HepG2 (cell line): ENCODE data around the gene ADCY1. TPM values are rescaled to one million over a fixed set of nuclear protein-coding genes. Genes with fewer than 3 reads are reported as not detected.

Experiments used
- BRCA1 ChIP-seq: sonication (generic); formaldehyde crosslinking; IDR thresholded peaks from 2 replicates; pipeline ENCODE4 v1.4.0; 2020; ENCODE audit warnings: missing genetic modification reagents
- GATAD1 ChIP-seq: IDR thresholded peaks from 2 replicates; pipeline ENCODE4 v1.6.1; 2016; ENCODE audit warnings: missing genetic modification reagents, missing compliant biosample characterization
- GATAD2A ChIP-seq: IDR thresholded peaks from 2 replicates; pipeline ENCODE4 v1.6.1; 2016
- HOXA7 ChIP-seq: sonication (generic); formaldehyde crosslinking; IDR thresholded peaks from 2 replicates; pipeline ENCODE4 v1.8.1; 2022; ENCODE audit warnings: mild to moderate bottlenecking, missing genetic modification reagents, moderate library complexity
- ISX ChIP-seq: sonication (generic); formaldehyde crosslinking; conservative IDR thresholded peaks from 2 replicates; pipeline ENCODE4 v1.5.0; 2020; ENCODE audit warnings: missing genetic modification reagents
- NCOA1 ChIP-seq: sonication (generic); formaldehyde crosslinking; IDR thresholded peaks from 2 replicates; pipeline ENCODE4 v1.9.0; 2021; ENCODE audit warnings: missing genetic modification reagents
- PAF1 ChIP-seq: IDR thresholded peaks from 2 replicates; pipeline ENCODE4 v1.6.1; 2016; ENCODE audit warnings: missing genetic modification reagents, missing compliant biosample characterization
- POGK ChIP-seq: sonication (generic); formaldehyde crosslinking; conservative IDR thresholded peaks from 2 replicates; pipeline ENCODE4 v1.8.0; 2022; ENCODE audit warnings: mild to moderate bottlenecking, moderate library complexity, missing genetic modification reagents
- REST ChIP-seq, 2 experiments: IDR thresholded peaks; 2 replicates each; pipeline ENCODE4 v1.6.1; 2011 to 2012; ENCODE audit warnings: low read length in 2 of 2, borderline replicate concordance in 1 of 2, low read depth in 1 of 2, mild to moderate bottlenecking in 1 of 2, moderate library complexity in 1 of 2
- SIN3B ChIP-seq: fragments of 150-350 bp; IDR thresholded peaks from 2 replicates; pipeline ENCODE4 v1.6.1; 2014; ENCODE audit warnings: low read length
- SMC3 ChIP-seq: IDR thresholded peaks from 2 replicates; pipeline ENCODE4 v1.6.1; 2011; ENCODE audit warnings: low read length, improper control_type of control experiment
- SRF ChIP-seq: IDR thresholded peaks from 2 replicates; pipeline ENCODE4 v1.6.1; 2011; ENCODE audit warnings: mild to moderate bottlenecking, low read depth, low read length, moderate library complexity
- ZBTB7A ChIP-seq: sonication (generic); formaldehyde crosslinking; IDR thresholded peaks from 2 replicates; pipeline ENCODE4 v1.8.0; 2022; ENCODE audit warnings: mild to moderate bottlenecking, missing genetic modification reagents
- ZNF20 ChIP-seq: sonication (generic); formaldehyde crosslinking; IDR thresholded peaks from 2 replicates; pipeline ENCODE4 v1.4.0; 2020; ENCODE audit warnings: mild to moderate bottlenecking, moderate library complexity, missing genetic modification reagents
- ZNF281 ChIP-seq: sonication (generic); formaldehyde crosslinking; IDR thresholded peaks from 2 replicates; pipeline ENCODE4 v1.4.0; 2020; ENCODE audit warnings: missing genetic modification reagents, borderline replicate concordance
- ZNF549 ChIP-seq: sonication (generic); formaldehyde crosslinking; IDR thresholded peaks from 2 replicates; pipeline ENCODE4 v1.5.0; 2020; ENCODE audit warnings: missing genetic modification reagents
- polyA plus RNA-seq, 8 experiments: library from polyadenylated mRNA; depleted of rRNA in 3 of 8; stranded (reverse) in 7 of 8; unstranded in 1 of 8; fragments of >200 nt; fragmentation: Illumina TruSeq in 4 of 8; extraction: Trizol in 4 of 8; gene quantifications; 2 replicates each; pipeline versions ENCODE4 v1.2.1 to v1.2.3, GENCODE V29; 2011 to 2016; ENCODE audit warnings: low read depth in 4 of 8, missing spikeins in 1 of 8, mixed read lengths in 1 of 8; ENCODE audit not compliant: insufficient read depth in 1 of 8
- total RNA-seq, 5 experiments: library from RNA; depleted of rRNA; stranded (reverse); fragments of >200 nt; fragmentation: Illumina TruSeq; extraction: Trizol; gene quantifications; 2 replicates each; pipeline ENCODE4 v1.2.3, GENCODE V29; 2016; ENCODE audit warnings: low read depth in 1 of 5
- TF ChIP-seq, protein P1 (sequence below): sonication (generic); formaldehyde crosslinking; IDR thresholded peaks from 2 replicates; pipeline ENCODE4 v1.4.0; 2020; ENCODE audit warnings: missing genetic modification reagents
- TF ChIP-seq, protein P2 (sequence below): sonication (generic); formaldehyde crosslinking; IDR thresholded peaks from 2 replicates; pipeline ENCODE4 v1.8.0; 2022; ENCODE audit warnings: missing genetic modification reagents, mild to moderate bottlenecking, inconsistent platforms, borderline replicate concordance

The ADCY1 gene
- total and polyA plus RNA-seq, 2 of the 13 experiments (the other 11 are each of a cell fraction or from before 2014, with no cell fraction given), result 0.80 to 1.2 TPM

DNA sequence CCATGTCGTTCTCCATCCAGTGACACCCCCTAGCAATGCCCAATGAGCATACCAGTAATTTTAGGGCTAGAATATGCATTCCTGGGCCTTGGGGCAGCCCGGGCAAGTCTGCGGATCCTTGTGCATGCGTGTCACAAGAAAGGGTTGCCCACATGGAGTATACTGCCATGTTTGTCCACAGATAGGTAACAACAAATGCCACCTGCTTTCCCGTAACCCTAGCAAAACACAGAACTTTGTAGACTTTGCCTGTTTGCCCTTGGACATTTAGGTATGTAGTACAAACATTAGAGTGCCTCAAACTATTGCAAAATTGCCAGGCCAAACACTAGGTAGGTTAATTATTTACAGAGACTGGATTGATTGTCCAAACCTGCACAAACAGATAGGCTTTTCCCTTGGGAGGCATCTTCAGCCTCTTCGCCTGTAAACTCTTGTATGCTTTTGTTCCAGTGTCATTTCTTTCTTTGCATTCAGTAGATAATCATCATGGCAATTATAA lies 117.0 kb downstream of the ADCY1 start (continued):
- TF ChIP-seq POGK (CRISPR knock-in tag), result peak; percentile 95
- TF ChIP-seq SMC3, result peak; percentile 42
- TF ChIP-seq ZNF281 (CRISPR knock-in tag), result peak; percentile 75; the same call in 1 of the 2 replicates
- no peak for TF ChIP-seq ISX (CRISPR knock-in tag)
- peak in 1 of 2 experiments; percentile 67; a peak in 2 of 4 replicates for TF ChIP-seq REST (IDR thresholded peaks at IDR 0.05; ENCODE audit: borderline replicate concordance in 1 of 2, low read depth in 1 of 2, low read length in 2 of 2)
- no peak for TF ChIP-seq ZNF20 (CRISPR knock-in tag)
- no peak for TF ChIP-seq PAF1 (CRISPR knock-in tag)
- TF ChIP-seq BRCA1 (CRISPR knock-in tag), result 0 out of 2 replicates have a peak, but pooled peaks have one; percentile 54
- peak; percentile 77; the same call in 1 of the 2 replicates for TF ChIP-seq GATAD1 (CRISPR knock-in tag)
- TF ChIP-seq HOXA7 (CRISPR knock-in tag), result no peak
- no peak for TF ChIP-seq ZNF549 (CRISPR knock-in tag)
- TF ChIP-seq SRF, result 0 out of 2 replicates have a peak, but pooled peaks have one; percentile 56
- peak; percentile 92 for TF ChIP-seq NCOA1 (CRISPR knock-in tag)
- TF ChIP-seq SIN3B, result no peak
- TF ChIP-seq, protein P1, sequence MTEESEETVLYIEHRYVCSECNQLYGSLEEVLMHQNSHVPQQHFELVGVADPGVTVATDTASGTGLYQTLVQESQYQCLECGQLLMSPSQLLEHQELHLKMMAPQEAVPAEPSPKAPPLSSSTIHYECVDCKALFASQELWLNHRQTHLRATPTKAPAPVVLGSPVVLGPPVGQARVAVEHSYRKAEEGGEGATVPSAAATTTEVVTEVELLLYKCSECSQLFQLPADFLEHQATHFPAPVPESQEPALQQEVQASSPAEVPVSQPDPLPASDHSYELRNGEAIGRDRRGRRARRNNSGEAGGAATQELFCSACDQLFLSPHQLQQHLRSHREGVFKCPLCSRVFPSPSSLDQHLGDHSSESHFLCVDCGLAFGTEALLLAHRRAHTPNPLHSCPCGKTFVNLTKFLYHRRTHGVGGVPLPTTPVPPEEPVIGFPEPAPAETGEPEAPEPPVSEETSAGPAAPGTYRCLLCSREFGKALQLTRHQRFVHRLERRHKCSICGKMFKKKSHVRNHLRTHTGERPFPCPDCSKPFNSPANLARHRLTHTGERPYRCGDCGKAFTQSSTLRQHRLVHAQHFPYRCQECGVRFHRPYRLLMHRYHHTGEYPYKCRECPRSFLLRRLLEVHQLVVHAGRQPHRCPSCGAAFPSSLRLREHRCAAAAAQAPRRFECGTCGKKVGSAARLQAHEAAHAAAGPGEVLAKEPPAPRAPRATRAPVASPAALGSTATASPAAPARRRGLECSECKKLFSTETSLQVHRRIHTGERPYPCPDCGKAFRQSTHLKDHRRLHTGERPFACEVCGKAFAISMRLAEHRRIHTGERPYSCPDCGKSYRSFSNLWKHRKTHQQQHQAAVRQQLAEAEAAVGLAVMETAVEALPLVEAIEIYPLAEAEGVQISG (CRISPR knock-in tag), result peak; percentile 76
- TF ChIP-seq, protein P2, sequence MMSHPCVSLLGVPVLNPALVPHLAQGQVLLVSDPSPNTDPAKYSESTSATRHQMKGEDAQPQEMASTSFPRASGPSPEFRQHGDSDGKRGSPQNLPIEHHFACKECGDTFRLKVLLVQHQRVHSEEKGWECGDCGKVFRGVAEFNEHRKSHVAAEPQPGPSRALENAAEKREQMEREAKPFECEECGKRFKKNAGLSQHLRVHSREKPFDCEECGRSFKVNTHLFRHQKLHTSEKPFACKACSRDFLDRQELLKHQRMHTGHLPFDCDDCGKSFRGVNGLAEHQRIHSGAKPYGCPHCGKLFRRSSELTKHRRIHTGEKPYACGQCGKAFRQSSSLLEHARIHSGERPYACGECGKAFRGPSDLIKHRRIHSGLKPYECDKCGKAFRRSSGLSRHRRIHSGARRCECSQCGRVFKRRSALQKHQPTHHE (CRISPR knock-in tag), result peak; percentile 90; the same call in 1 of the 2 replicates
- TF ChIP-seq GATAD2A (CRISPR knock-in tag), result peak; percentile 99
- TF ChIP-seq ZBTB7A (CRISPR knock-in tag), result no peak
